GM21367 (cell line): Measurements from ENCODE around the gene JAK1.

Source experiments
- ATAC-seq: cut with Tn5 transposase; IDR thresholded peaks from one replicate; pipeline ENCODE4 v1.9.1; 2021; ENCODE audit not compliant: unreplicated experiment

JAK1 gene

DNA sequence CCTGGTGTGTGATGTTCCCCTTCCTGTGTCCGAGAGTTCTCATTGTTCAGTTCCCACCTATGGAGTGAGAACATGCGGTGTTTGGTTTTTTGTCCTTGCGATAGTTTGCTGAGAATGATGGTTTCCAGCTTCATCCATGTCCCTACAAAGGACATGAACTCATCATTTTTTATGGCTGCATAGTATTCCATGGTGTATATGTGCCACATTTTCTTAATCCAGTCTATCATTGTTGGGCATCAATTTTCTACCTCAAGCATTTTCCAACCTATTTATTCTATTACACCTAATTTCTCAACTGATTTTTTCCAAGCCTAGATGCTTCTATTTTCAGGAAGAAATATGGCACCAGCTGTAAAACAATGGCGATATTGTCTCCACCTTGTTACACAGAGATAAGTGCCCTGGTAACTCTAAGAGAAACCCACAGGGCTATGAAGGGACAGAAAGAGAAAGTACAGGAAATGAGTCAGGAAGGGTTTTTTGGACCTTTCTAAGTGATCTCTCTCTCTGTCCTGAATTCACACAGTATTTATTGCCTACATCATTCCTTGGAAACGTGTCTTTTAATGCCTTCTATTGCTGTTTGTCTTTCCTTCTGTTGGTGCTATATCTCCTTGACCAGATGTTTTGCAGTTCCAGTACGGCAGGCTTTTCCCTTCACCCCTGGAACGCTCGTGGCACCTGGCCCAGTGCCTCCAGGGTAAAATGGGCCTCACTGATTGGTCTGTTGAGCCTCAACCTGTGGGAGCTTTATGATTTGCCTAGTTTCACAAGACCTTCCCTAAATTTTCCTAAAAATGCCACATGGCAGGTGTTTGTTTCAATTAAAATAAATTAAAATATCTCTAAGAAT is 14.6 kb upstream of the JAK1 start:
- no peak for ATAC-seq

DNA sequence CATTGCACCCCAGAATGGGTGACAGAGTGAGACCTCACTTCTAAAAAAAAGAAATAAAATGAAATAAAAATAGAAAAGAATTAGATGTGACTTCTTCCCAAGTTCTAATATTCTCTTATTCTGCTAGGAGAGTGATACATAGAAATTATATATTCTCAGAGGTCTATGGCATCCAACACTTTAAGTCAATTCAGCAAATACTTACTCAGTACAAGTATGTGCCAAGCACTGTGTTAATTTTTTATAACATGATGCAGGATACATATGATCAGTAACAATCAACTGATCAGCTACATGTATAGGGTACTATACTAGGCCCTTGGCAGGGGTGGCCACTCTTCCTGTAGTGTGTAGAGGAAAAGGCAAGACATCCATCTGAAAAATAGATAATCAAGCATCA is 13.0 kb upstream of the JAK1 start:
- ATAC-seq = no peak

DNA sequence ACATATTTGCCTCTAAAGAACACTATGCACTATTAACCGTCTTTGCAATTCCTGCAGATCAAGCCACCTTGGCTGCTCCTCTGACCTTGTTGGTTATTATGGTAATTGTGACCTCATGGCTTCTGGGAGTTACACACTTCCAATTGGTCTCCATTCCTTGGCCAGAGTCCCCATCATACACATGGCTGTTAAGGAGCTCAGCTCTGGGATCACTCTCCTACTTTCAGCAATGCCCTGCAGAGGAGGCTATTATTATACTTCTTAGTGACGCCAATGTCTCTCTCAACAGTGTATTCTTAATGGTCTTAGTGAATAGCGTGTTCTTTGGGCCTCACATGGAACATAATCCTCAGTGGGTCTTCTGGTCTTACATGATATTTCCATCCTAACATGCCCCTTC is 10.0 kb upstream of the JAK1 start:
- ATAC-seq = no peak

DNA sequence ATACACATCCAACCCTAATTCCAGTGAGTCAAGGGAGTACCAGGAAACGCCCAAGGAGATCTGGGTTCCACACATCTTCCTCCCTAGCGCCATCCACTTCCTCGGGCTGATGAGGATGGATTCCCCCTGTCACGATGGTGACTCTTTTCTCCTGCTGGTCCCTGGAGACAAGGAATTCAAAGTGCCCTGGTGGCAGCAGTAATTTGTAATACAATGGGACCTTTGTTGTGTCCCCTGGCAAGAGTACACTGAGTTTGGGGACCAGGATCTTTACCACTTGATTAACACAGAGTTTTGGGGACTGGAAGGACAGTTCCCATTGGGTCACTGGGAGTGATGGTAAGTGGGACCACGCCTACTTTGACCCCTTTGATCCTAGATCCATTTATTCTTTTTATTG is 9.4 kb upstream of the JAK1 start:
- no peak for ATAC-seq

DNA sequence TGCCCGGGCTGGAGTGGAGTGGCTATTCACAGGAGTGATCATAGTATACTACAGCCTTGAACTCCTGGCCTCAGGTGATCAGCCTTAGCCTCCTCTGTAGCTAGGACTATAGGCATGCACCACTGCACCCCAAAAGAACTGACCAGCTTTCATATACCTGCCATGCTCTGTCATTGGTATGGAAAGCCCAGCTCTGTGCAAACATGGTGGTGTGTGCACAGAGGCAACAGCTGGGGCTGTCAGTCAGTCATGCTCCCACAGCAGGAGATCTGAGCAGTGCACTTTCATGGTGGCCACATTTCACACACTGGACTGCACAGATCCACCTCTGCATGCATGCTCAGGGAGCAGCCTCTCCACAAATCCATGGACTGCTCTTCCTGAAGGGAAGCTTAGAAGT is 8.8 kb upstream of the JAK1 start:
- ATAC-seq = no peak

DNA sequence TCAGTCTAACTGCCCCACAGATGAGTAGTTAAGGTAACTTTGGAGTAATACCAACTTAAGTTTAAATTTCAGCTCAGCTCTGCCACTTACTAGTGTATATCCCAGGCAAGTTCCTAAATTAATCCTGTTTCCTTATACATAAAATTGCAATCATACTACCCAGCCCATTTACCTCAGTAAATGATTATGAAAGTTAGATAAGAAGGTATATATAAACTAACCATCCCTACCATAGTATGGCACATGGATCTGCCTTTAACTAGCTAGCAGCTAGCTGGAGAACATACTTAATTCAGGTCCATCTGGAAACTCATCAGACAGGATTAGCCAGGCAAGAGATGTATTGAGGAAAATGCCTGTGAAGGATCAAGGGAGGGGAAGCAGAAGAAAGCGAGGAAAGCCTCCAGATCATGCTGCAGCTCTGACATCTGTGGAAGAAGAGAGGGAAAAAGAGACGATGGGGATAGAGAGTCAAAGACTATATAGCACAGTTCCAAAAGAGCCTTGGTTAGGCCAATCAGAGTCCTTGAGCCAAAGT is 8.0 kb upstream of the JAK1 start:
- no peak for ATAC-seq

DNA sequence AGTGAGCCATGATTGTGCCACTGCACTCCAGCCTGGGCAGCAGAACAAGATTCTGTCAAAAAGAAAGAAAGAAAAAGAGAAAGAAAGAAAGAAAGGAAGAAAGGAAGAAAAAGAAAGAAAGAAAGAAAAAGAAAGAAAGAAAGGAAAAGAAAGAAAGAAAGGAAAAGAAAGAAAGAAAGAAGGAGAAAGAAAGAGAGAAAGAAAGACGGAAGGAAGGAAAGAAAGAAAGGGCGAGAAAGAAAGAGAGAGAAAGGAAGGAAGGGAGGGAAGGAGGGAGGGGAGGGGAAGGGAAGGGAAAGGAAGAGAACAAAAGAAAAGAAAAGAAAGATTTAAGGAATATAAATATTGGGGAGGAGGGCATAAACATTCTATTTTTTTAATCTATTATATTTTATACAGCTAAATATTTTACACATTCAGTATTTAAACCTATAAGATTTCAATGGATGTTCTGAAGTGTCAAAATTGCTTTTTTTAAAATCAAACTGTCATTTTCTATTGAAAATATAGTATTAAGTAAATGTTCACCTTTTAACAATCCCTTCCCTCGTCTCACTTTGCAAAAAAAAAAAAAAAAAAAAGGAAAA is 6.8 kb upstream of the JAK1 start:
- ATAC-seq = no peak

DNA sequence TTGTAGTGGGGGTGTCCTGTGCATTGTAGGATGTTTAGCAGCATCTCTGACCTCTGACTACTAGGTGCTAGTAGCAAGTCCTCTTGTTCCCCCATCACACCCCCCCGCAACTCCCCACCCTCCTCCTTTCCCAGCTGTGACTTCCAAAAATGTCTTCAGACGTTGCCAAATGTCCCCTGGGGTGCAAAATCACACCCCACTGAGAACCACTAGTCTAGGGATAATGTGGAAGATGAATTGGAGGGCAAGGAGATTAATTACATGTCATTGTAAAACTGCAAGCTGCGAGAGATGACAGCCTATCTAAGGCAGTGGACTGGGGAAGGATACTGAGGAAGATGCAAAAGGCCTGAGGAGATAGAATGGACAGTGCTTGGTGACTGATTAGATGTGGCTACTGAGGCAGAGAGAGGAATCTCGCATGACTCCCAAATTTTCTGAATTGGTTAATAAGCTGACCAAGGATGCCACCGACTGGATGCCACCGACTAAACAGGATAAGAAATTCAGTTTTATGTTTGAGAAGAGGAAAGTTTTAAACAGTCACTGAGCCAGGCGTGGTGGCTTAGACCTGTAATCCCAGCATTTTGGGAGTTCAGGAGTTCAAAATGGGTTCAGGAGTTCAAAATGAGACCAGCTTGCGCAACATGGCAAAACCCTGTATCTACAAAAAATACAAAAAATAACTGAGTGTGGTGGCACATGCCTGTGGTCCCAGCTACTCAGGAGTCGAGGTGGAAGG is 3.1 kb upstream of the JAK1 start:
- ATAC-seq = no peak

DNA sequence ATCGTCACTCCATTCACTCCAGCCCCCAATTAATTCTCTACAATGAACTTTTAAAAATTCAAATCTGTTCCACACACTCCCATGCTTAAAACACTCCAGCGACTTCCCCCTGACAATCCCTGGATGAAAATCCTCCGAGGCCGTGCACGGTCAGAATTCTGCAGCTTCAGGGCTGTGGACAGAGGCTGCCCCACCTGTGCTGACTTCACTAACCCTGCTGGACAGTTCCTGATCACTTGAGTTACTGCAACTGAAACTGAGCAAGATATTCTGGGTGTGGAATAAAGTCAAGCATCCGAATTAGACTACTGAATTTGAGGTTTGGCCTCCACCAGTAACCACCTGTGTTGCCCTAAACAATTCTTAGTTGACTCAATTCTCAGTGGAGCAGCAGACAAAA is 1.0 kb upstream of the JAK1 start:
- ATAC-seq = no peak

DNA sequence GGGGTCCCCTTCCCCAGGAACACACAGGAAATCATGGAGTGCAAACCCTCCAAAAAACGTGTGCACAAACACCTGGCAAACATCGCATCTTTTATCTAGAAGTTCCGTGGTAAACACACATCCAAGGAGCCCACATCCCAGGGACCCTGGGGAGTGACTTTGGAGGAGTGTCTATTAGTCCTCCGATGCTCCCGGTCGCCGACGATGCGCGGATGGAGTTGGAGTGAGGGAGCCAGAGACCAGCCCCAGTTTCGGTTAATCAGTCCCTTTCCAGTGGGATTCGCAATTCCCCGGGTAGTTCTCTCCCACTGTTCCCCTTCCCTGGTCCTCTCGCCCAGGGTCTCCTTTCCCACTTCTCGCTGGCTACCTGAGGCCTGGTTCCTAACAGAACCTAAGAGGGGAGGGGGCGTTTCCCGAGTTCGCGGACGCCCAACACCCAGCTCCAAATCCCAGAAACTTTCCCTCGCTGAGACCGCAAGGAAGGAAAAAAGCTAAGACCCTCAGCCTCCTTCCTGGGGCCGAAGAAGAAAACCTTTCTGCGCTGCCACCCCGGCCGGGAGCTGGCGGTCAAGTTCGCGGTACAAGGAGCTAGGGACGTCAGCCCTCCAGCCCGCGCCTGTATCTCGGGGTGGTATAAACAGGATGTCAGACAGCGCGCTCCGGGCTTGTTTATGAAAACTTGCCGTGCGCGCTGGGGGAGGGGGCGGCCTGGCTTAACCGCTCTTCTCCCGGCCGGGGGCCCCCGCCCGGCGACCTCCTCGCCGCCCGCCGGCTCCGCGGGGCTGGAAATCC is 787 bp downstream of the JAK1 start:
- ATAC-seq = peak; percentile 42

DNA sequence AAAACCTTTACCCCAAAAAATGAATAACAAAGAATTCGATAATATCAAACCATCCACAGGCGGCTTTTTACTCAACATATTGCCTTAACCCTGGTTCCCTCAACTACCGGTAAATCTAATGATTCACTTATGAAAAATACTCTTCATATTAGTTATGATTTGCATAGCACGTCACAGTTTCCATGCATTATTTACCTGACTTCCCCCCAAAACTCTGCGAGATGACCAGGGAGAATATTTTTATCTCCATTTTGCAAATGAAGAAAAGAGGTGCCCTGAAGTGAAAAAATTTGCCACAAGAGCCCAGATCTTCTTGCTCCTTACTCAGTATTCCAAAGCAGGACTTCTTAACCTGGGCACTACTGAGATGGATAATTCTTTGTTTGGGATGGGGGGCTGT is 2.9 kb downstream of the JAK1 start:
- no peak for ATAC-seq

DNA sequence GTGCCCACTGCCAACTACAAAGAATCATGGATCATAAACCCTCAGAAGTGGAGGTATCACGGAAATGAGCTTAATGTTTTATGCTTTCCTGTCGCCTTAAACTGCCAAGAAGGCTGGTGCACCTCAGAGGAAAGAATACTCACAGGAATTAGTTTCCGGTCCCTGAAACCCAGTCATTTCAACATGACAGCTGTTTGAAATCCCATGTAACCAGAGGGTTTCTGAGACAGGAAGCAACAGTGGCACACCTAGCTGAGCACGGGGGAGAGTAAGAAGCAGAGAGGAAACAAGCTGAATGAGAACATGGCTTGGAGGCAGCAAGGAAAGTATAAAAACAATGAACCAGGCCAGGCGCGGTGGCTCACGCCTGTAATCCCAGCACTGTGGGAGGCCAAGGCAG is 3.9 kb downstream of the JAK1 start:
- ATAC-seq = no peak

DNA sequence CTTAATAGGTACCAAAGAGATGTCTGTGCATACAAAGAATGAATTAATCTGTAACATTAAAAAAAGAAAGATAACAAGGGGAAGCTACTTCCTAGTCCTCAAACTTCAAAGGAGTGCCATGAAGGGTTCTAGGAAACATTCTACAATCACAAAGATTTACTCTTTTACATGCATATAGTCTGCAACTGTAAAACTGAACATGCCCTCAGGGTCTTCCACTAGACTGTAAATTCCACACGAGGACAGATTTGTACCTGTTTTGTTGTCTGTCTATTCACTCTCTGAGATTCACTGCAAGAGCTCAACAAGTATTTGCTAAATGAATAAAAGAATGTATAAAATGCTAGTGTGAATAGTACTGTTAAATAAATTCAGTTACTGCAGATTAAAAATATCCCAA is 4.4 kb downstream of the JAK1 start:
- ATAC-seq = no peak

DNA sequence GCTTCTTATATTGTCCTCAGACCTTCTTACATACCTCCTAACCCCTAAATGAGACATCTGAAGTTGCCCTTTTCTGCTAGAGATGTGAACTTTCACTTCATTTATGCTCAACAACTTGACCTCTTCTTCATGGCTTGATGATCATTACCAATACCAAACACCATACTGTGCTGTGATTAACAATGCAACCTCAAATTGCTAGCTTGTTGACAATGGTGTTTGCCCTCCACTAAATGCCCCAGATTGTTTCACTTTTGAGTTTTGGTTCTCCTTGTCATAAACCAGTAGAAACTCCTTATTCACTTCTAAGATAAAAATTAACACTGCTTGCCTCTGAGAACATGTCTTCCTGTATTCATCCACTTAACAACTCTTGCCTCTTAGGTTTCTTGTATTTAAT is 5.6 kb downstream of the JAK1 start:
- ATAC-seq = peak; percentile 50

DNA sequence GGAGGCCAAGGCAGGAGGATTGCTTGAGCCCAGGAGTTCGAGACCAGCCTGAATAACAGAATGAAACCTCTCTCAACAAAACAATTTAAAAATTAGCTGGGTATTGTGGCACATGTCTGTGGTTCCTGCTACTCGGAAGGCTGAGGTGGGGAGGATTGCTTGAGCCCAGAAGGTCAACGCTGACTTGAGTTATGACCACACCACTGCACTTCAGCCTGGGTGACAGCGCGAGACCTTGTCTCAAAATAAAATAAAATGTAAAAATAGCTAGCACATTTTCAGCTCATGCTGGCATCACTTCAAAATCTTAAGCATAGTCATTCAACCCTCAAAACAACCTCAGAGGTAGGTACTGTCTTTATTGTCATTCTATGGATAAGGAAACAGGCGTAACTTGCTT is 6.4 kb downstream of the JAK1 start:
- ATAC-seq = no peak

DNA sequence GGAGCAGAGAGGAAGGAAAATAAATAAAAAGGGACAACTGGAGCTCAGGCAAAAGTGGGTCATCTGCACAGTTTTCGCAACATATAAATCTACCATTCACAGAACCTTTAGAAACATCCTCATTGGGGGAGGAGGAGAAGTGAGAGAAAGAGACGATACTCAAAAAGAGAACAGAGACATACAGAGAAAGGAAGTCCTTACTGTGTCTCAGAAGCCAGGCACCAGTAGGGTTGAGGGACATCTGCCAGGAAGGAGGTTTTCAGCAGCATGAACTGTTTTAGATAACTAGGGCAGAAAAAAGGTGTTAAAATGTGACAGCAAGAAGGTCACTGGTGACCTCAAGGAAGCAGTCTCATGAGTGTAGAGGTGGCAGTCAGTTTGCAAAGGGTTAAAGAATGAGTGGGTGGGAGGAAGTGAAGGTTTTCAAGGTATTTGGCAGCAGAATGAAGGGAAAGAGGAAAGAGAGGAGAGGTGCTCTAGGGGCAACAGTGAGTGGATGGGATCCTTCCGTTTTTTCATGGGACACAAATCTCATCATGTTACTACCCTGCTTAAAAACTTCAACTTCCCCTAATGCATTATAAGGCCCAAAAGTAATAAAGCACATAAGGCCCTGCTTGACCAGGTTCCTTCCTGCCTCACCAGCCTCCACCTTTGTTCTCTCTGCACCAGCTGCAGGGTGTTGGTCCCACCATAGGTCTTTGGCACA is 9.5 kb downstream of the JAK1 start:
- ATAC-seq = peak; percentile 88

DNA sequence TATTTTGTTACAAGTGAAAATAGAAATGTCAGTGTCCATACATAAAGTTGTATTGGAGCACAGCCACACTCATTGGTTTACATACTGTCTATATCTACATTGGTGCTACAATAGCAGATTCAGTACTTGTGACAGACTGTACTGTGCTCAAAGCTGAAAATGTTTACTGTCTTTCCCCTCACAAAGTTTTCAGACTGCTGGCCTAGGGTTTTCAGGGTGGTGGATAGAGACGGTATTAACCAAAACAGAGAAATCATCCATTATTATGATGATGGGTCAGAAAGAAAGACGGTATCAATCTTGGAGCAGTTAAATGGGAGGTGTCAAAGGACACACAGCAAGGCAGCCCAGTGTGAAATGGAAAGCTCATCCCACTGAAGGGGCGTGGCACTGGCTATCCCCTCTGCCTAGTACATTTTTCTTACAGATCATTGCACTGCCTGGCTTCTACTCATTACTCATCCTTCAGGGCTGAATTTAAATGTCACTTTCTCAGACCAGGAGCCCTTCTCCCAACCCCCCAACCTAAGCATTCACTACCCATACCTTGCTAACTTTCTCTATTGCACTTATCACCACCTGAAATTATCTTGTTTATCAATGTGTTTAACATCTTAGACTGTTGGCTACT is 10.2 kb downstream of the JAK1 start:
- peak; percentile 0 for ATAC-seq

DNA sequence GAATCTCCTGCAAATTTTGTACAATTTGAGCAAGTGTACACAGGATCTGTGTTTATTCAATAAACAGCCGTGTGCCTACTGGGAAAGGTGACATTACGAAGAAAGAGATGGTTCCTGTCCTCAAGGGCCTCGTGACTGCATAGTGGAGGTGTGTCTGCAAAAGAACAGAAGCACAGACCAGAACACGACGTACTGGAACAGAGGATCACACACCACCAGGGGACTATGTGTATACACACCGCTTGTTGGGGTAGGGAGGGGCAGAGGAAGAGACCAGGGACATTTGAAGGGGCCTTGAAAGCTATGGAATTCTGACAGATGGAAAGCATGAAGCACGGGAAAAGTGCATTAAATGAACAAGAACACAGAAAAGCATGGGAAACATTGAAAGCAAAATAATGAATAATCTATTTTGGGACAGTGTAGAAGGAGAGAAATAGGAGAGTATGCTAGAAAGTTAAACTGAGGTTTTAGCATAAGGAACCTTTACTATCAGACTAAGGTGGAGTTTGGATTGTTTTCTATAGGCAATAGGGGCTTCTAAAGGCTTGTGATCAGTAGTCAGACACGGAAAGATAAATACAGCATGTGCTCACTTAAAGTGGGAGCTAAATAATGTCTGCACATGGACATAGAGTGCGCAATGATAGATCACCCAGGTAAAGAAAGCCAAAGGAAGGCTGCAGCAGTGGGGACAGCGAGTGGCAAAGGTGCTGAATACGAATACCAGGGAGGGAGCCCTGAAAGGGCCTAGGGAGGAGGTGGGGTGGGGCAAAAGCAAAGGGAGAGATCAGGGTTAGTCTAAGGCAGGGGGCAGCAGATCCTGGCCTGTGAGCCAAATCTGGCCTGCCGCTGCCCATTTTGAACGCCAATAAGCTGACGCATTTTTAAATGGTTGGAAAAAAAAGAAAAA is 11.0 kb downstream of the JAK1 start:
- ATAC-seq = no peak

DNA sequence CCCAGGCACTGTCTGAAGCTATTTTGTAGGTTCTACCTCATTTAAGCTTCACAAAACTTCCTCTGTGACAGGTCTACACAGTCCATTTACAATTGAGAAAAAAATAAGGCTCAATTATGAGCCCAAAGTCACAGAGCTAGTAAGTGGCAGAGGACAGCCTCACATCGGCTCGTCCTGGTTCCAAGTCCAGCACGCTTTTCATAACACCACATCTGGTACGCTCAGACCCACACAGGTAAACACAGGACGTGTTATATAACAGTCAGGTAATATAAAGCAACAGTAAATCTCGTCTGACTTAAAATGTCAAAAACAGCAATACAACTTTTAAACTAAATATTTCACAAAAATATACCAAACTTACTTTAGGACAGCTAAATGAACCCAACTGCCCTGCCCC is 13.1 kb downstream of the JAK1 start:
- no peak for ATAC-seq
